Medulla oblongata (tissue), 1 donor: Measurements from ENCODE around the gene FNDC3B.
A peak's percentile ranks its signal among the peaks of the same experiment; 100 is the strongest.
"Not testable (repeated sequence)": the region's sequence is repeated elsewhere in the genome, so short reads cannot be mapped to it uniquely, and the experiment has no call there.

ENCODE experiments used
- DNase-seq: peaks from one replicate; pipeline ENCODE4 v3.0.0-alpha.2; 2015; ENCODE audit errors: extremely low spot score

The FNDC3B gene

GRCh38 chr3:172093581-172094443 is 54.4 kb downstream of the FNDC3B start:
- DNase-seq = not testable (repeated sequence)

GRCh38 chr3:172094621-172095557 is 55.5 kb downstream of the FNDC3B start:
- no peak for DNase-seq

DNA sequence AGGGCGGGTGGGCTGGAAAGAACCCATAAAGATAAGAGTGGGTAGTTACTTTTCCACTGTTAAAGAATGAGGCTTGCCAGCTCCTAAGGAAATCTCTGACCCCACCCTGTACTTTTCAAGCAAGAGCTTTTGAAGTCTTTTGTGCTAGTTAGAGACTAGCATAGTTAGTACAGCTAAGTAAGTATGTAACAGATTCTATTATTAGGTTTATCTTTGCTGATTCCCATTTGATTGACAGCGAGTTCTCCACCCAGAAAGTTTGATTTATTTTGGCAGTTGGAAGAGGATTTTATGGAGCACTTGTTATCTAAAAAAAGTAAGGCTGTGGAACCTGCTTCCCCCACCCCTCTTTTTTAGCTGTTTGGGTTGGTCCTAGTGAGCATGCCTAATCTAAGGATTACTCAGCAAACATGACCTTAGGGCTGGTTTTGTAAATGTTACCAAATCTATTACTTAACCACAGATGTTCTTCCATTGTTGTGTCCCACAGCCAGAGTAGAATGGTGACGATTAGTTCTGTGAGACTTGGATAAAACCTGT is 57.6 kb downstream of the FNDC3B start:
- no peak for DNase-seq

DNA sequence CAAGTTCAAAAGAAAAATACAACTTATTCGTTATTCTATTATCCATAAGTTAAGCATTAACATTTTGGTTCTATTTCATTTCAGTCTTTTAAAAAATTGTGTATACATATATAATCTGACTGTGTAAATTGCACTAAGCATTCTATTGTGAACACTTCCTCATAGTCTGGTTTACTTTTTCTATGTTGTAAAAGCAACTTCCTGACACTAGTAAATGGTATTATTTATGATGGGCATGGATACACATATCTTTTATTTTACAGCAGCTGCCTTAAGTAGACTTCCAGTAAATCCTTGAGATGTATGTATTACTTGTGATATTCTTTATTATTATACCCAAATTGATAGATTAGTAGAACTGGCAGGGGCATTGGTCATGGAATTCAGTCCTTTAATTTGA is 58.2 kb downstream of the FNDC3B start:
- no peak for DNase-seq

DNA sequence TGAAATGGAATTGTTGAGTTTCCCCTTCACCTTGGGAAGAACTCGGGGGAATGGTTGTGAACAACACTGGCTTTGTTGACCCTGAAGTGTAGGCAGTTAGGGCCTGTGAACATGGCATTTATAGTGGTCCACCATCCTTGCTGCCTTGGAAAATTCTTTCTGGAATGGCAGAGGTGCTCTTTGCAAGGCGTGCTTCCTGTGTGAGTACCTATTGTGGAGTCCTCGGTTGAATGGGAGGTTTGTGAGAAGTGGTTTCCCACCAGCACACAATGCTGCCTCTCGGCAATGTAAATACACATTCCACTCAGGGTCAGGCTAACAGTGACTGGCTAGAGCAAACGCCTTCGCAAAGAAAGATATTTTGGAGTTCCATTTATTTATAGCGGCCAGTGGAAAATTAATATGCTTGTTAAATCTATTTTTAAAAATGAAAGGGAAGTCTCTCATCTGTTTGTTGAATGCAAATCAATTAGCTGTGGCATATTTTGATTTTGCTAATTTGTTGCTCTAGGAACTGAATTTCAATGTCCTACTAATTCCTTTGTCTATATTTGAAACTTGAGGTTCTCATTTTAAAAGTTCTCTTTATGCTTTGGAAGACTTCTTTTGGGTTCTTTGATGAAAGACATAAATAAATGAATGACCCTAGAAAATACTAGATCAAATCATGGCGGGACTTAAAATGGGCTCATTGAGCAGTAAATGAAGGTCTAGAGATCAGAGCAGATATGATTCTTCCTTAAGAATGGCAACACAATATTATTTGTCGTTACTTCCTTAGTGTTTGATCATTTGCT is 59.5 kb downstream of the FNDC3B start:
- no peak for DNase-seq

DNA sequence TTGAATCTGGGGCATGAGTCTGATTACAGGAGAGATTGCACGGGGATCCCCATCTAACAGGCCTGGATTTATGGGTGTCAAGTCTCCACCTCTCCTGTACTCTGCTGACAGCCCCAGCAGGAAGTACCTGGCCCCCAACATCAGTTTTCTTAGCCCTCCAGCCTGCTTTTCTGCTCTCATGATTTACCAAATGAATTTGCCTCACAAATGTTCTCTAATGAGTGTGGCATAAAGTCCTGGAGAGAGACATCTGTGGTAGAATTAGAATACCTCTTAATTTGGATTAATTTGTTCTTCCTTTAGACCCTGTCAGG is 60.1 kb downstream of the FNDC3B start:
- DNase-seq = no peak

GRCh38 chr3:172100482-172100881 is 61.1 kb downstream of the FNDC3B start:
- DNase-seq = no peak

DNA sequence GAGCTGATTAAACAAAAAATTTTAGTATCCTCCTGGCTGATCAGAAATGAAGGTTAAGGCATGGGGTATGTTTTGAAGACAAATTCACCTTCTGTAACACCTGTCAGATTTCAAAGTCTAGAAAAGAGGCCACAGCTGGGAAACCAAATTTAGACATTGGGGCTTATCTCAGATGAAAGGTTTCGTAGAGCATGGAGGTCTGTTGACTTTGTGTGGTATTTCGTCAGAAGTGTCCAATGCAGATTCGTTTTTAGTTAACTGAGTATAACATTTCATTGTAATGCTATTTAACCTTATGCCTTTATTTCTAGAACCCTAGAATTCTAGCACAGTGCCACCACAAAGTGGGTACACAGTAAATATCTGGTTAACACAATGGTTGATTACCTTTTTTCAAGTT is 61.7 kb downstream of the FNDC3B start:
- DNase-seq = no peak

- no peak for DNase-seq
Observed at GRCh38 chr3:172102123-172102882, 62.9 kb downstream of the FNDC3B start.

DNA sequence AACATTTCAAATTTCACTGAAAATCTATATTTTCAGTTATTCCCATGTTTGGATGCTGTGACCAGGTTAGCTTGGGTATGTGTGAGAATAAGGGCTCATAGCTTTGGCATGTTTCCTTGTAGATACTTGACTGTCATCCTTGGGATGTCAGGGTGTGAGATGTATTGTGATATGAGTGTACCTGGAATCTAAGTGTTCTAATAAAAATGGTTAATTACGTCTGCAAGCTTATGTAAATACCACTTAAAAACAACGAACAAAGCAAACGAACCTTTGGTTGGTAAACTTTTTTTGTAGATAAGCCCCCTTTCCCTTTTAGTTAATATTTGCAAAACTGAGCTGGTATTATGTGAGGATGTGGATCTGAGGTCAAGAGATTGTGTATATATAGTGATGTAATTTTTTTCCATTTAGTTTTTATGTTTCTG is 63.5 kb downstream of the FNDC3B start:
- DNase-seq = no peak

DNA sequence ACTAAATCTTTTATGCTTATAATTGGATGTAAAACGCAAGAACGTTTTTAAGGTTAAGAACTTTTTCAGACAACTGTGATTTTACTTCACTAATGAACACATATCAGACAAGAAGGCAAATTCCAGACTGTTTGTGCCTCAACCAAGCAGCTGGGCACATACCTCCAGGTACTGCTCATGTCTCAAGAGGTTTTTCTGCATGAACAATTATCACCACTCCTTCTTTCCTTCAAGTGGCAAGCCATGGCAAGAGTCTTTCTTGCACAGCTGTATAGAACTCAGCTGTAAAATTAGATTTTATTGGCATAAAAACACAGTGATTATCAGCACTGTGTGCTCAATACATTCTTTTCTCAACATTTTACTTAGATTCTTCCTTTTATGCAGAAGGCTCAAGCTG is 64.3 kb downstream of the FNDC3B start:
- DNase-seq = no peak

GRCh38 chr3:172104471-172105072 is 65.2 kb downstream of the FNDC3B start:
- no peak for DNase-seq

GRCh38 chr3:172106037-172106954 is 66.9 kb downstream of the FNDC3B start:
- no peak for DNase-seq

DNA sequence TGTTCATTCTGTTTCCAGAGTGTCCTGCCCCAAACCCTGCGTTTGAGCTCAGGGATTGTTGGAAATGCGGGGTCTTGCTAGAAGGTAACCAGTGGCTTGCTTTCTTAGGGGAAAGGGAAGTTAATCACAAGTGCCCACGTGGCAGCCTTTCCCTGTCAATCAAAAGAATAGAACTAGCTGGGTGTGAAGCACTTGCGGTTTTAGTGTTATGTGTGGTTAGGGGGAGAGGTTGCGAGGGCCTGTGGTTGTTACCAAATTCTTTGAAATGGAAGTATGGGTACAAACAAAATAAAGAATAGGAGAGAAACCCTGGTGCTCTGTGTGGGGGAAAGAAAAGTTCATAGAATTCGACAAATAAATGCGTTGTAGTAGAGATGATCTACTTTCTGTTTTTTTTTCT is 67.6 kb downstream of the FNDC3B start:
- DNase-seq = peak; percentile 77

DNA sequence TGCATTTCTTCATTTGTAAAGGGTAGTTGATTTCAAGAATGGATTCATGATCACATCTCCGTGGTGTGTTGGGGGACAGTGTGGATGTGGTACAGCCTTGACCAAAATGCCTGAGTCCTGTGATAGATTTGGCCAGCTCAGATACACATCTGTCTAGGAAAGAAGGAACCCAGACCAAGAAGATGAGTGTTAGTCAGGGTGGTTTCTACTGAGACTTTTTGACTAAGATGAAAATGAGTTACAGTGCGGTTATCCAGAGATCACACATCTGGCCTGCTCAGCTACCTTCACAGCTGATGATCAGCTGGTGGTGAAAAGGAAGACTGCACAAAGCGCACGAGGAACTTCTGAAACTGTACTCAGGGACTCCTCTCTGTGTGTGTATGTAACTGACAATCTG is 68.0 kb downstream of the FNDC3B start:
- no peak for DNase-seq

GRCh38 chr3:172110127-172110779 is 70.9 kb downstream of the FNDC3B start:
- no peak for DNase-seq

DNA sequence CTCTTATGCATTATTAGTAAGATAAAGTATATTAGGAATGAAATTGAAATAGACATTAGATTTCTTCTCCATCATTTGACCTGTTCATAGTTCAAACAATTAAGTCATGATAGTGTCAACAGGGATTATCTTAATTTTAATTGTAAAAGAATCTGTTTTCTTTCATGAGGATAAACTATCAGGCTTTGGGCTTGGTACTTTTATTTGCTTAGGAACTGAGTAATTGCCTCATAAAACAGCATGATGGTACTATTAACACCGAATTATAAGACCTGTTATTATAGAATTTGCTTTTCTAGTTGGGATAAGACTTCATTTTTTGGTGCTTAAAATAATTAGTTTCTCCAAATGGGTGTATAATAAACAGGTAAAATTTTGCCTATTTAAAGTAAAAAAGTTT is 71.8 kb downstream of the FNDC3B start:
- DNase-seq = no peak

DNA sequence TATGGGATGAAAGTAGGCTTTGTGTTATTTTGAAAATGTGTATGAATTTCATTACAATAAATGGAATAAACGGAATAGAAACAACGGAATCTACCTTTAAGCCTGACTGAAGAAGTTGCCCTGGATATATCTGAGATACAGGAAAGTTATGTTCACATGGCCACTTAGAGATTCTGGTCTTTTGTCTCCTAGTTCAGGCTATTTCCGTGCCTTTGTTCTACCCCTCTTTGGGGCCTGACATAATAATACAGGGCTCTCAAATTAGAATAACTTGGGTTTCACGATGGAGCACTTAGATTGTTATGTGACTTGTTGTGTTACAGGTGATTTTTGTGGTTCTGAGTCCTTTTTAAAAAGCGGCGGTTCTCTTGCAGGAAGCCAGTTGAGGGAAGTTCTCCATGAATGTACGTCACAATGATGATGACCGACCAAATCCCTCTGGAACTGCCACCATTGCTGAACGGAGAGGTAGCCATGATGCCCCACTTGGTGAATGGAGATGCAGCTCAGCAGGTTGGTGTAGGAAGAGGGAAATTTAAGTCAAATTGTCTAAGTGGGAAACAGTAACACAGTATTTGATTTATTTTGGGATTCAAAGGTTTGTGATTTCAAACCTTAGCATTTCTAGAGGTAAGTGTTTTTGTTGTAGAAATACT is 72.8 kb downstream of the FNDC3B start:
- DNase-seq = no peak
